Gastroesophageal sphincter (tissue), 4 donors: ENCODE data around the gene MTHFD2. TPM values are rescaled to one million over a fixed set of nuclear protein-coding genes. Genes with fewer than 3 reads are reported as not detected.

Experiments
- ATAC-seq: fragments of 150-250 bp; one replicate; pipeline ENCODE4 v1.9.1; 2016; ENCODE audit warnings: mild to moderate bottlenecking, moderate library complexity
- H3K27ac ChIP-seq, 4 donors: fragments of 200-600 bp; sonication (generic) in 3 of 4; 1 replicate in 3 of 4; 2 replicates in 1 of 4; pipeline ENCODE4 v1.5.1; 2016 to 2019
- H3K27me3 ChIP-seq: fragments of 200-600 bp; sonication (generic); one replicate; pipeline ENCODE4 v1.5.1; 2019
- H3K36me3 ChIP-seq, 2 donors: fragments of 200-600 bp; sonication (generic); one replicate each; pipeline ENCODE4 v1.5.1; 2019; ENCODE audit warnings: control low read depth in 1 of 2
- H3K4me1 ChIP-seq, 3 donors: fragments of 200-600 bp; sonication (generic); 1 replicate in 2 of 3; 2 replicates in 1 of 3; pipeline ENCODE4 v1.5.1; 2016 to 2019; ENCODE audit warnings: control low read depth in 2 of 3
- H3K4me3 ChIP-seq, 2 donors: fragments of 200-600 bp; sonication (generic); one replicate each; pipeline ENCODE4 v1.5.1; 2019; ENCODE audit warnings: mild to moderate bottlenecking in 1 of 2, moderate library complexity in 1 of 2
- H3K9me3 ChIP-seq, 3 donors: fragments of 200-600 bp; sonication (generic); one replicate each; pipeline ENCODE4 v1.5.1; 2017 to 2019; ENCODE audit warnings: control low read depth in 2 of 3
- EP300 ChIP-seq: sonication (generic); formaldehyde crosslinking; IDR thresholded peaks from one replicate; pipeline ENCODE4 v1.6.1; 2017; ENCODE audit warnings: antibody characterized with exemption, mild to moderate bottlenecking
- POLR2A ChIP-seq, 2 donors: fragments of 450-650 bp; IDR thresholded peaks; one replicate each; pipeline ENCODE4 v1.6.1; 2017; ENCODE audit warnings: antibody characterized with exemption in 2 of 2, mild to moderate bottlenecking in 2 of 2, moderate library complexity in 1 of 2
- POLR2AphosphoS5 ChIP-seq: sonication (generic); formaldehyde crosslinking; IDR thresholded peaks from one replicate; pipeline ENCODE4 v1.6.1; 2017; ENCODE audit warnings: antibody characterized with exemption
- WGBS, 2 donors: methylation state at CpG; one replicate each; pipeline ENCODE4 v1.1.5; 2018; ENCODE audit warnings: low coverage in 1 of 2; 5-methylcytosine and 5-hydroxymethylcytosine counted together
- total RNA-seq, 4 donors: library from RNA; depleted of rRNA; stranded (reverse); fragments of >200 nt; gene quantifications; one replicate each; pipeline ENCODE4 v1.1.0, GENCODE V29; 2016
- TF ChIP-seq, protein P1 (sequence below), 4 experiments: fragments of 200-600 bp in 2 of 4; fragments of 450-650 bp in 2 of 4; sonication (generic) in 1 of 4; IDR thresholded peaks; one replicate each; pipeline ENCODE4 v1.5.1; 2017 to 2019; ENCODE audit warnings: antibody characterized with exemption in 4 of 4, mild to moderate bottlenecking in 2 of 4, moderate library complexity in 2 of 4

The MTHFD2 gene
- total RNA-seq, 4 donors from 2014 or later: 20.9 to 110 (median 34.5) TPM

DNA sequence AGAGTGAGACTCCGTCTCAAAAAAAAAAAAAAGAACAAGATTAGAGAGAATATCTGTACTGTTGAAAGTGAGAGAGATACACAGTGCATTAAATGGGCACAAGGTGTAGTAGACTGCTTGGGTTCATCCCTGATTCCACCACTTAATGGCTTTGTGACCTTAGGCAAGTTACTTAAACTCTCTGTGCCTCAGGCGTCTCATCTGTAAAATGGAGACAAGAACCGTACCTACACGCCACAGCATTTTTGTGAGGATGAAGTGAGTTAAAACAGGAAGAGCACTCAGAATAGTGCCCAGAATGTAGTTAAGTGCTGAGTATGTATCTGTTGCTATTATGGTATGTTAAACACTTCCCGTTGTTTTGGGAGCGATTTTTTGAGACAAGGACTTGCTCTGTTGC, 64.3 kb downstream of the MTHFD2 start:
- peaks cover 0 to 31% of the 10 kb centered on the region in 2 donors for H3K36me3 ChIP-seq
- no peaks in the 10 kb centered on the region for H3K4me1 ChIP-seq
- no peaks in the 10 kb centered on the region for H3K27me3 ChIP-seq
- H3K27ac ChIP-seq: no peak overlapping the region
- no peak for ATAC-seq
- no peak overlapping the region for H3K4me3 ChIP-seq
- TF ChIP-seq POLR2A (IDR thresholded peaks at IDR 0.05) (no peak), POLR2AphosphoS5 (no peak), EP300 (no peak)
- TF ChIP-seq, protein P1, sequence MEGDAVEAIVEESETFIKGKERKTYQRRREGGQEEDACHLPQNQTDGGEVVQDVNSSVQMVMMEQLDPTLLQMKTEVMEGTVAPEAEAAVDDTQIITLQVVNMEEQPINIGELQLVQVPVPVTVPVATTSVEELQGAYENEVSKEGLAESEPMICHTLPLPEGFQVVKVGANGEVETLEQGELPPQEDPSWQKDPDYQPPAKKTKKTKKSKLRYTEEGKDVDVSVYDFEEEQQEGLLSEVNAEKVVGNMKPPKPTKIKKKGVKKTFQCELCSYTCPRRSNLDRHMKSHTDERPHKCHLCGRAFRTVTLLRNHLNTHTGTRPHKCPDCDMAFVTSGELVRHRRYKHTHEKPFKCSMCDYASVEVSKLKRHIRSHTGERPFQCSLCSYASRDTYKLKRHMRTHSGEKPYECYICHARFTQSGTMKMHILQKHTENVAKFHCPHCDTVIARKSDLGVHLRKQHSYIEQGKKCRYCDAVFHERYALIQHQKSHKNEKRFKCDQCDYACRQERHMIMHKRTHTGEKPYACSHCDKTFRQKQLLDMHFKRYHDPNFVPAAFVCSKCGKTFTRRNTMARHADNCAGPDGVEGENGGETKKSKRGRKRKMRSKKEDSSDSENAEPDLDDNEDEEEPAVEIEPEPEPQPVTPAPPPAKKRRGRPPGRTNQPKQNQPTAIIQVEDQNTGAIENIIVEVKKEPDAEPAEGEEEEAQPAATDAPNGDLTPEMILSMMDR (IDR thresholded peaks at IDR 0.05): no peak
- H3K9me3 ChIP-seq: no peaks in the 10 kb centered on the region
- 86 to 87% methylated on average over 6 of the region's 6 CpGs for WGBS, 2 donors

DNA sequence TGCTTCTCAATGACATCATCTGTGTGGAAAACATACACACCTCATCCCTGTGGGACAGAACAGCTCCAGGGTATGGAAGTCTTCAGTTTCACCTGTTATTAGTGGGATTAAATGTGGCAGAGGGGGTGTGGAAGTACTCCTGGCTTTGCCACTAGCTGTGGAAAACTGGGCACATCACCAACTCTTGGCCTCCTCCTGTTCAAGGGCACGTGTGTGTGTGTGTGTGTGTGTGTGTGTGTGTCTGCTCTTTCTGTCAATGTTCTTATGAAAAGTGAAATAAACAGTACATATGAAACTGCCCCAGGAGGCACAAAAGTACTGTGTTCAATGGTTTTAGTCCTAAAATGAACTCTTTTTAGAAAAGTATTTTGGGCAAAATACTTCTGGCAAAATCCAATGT, 65.9 kb downstream of the MTHFD2 start:
- TF ChIP-seq POLR2AphosphoS5 (no peak), POLR2A (IDR thresholded peaks at IDR 0.05) (no peak), EP300 (no peak)
- TF ChIP-seq, protein P1 (IDR thresholded peaks at IDR 0.05): no peak
- peaks cover 0 to 15% of the 10 kb centered on the region in 2 donors for H3K36me3 ChIP-seq
- no peak overlapping the region for H3K27ac ChIP-seq

DNA sequence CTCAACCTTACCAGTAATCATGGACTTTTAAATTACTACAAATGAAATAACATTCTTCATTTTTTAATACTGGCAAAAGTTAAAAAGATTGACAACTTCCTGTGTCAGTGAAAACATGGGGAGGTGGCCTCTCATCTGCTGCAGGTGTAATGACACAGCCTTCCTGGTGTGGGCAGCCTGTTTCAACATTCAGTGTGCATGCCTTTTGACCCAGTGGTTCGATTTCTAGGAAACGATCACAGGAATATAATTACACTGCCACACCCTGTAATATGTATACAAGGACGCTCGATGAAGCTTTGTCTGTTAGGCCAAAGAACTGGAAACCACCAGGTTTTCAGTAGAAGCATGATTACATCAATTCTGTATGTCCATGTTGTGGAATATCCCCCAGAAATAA, 68.7 kb downstream of the MTHFD2 start:
- 49 to 51% methylated on average over 4 of the region's 4 CpGs for WGBS, 2 donors
- TF ChIP-seq POLR2AphosphoS5 (no peak), POLR2A (IDR thresholded peaks at IDR 0.05) (no peak), EP300 (no peak)
- TF ChIP-seq, protein P1 (IDR thresholded peaks at IDR 0.05): no peak
- no peaks in the 10 kb centered on the region for H3K27me3 ChIP-seq
- ATAC-seq: no peak
- peaks cover 0 to 13% of the 10 kb centered on the region in 2 donors for H3K36me3 ChIP-seq
- no peaks in the 10 kb centered on the region for H3K4me1 ChIP-seq
- no peaks in the 10 kb centered on the region for H3K9me3 ChIP-seq
- H3K4me3 ChIP-seq: no peak overlapping the region
- H3K27ac ChIP-seq: no peak overlapping the region

More for the DNA sequence above, 65.9 kb downstream of the MTHFD2 start:
- WGBS, 2 donors: 25% methylated on average over 1 of the region's 1 CpG; no CpG with 5 or more reads in 1 of the 2 donors
- H3K27me3 ChIP-seq: no peaks in the 10 kb centered on the region
- ATAC-seq: no peak
- H3K9me3 ChIP-seq: no peaks in the 10 kb centered on the region
- no peaks in the 10 kb centered on the region for H3K4me1 ChIP-seq
- no peak overlapping the region for H3K4me3 ChIP-seq

Other genes with a start within 250 kb of the MTHFD2 start
- 1 to 10 TPM; 3.3 to 8.9 (median 5.8) TPM for gene TET3, start 213.7 kb upstream of the MTHFD2 start, total RNA-seq
- 10 to 100 TPM; 15.5 to 43.1 (median 30.5) TPM for gene BOLA3, start 50.7 kb upstream of the MTHFD2 start, total RNA-seq
- 100 to 1,000 TPM; 115 to 185 (median 133) TPM for gene MOB1A, start 19.7 kb upstream of the MTHFD2 start, total RNA-seq
- 1 to 10 TPM; 1.8 to 9.4 (median 5.0) TPM for gene SLC4A5, start 144.8 kb downstream of the MTHFD2 start, total RNA-seq
- 100 to 1,000 TPM; 132 to 197 (median 170) TPM for gene DCTN1, start 181.7 kb downstream of the MTHFD2 start, total RNA-seq
- gene C2orf81, start 223.0 kb downstream of the MTHFD2 start, total RNA-seq: 1 to 10 TPM in 3 of 4 donors, under 1 TPM in 1; 0.62 to 1.4 (median 1.2) TPM
- 10 to 100 TPM in 1 of 4 donors, 1 to 10 TPM in 3; 4.2 to 12.4 (median 8.8) TPM for gene WDR54, start 223.1 kb downstream of the MTHFD2 start, total RNA-seq
- gene RTKN, start 243.3 kb downstream of the MTHFD2 start, total RNA-seq: 10 to 100 TPM; 10.9 to 17.3 (median 14.0) TPM